Germinal center (tissue), 1 donor: Measurements from ENCODE around the gene KLC1.
"Not testable (repeated sequence)": the region's sequence is repeated elsewhere in the genome, so short reads cannot be mapped to it uniquely, and the experiment has no call there.

ENCODE experiments used
- DNase-seq: peaks from one replicate; pipeline ENCODE4 v3.0.0; 2012; ENCODE audit warnings: mixed read lengths, low spot score

Gene KLC1

DNA sequence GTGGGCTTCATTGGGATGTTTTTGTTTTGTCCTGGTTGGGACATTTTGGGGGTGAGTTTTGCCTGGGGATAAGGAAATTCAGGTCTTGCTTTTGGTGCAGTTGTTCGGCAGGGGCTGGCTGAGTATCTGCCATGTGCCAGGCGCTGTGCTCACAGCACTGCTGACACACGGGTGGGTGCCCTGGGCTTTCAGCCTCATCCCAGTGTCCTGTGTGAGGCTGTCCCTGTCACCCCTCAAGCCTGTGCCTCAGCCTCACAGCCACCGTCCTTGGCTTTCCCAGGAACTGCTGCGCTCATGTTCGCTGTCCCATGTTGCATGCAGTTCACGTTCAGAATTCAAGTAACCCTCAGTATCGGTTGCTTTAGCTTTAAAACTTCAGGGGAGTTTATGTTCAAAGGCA, 61.3 kb downstream of the KLC1 start:
- DNase-seq: no peak

DNA sequence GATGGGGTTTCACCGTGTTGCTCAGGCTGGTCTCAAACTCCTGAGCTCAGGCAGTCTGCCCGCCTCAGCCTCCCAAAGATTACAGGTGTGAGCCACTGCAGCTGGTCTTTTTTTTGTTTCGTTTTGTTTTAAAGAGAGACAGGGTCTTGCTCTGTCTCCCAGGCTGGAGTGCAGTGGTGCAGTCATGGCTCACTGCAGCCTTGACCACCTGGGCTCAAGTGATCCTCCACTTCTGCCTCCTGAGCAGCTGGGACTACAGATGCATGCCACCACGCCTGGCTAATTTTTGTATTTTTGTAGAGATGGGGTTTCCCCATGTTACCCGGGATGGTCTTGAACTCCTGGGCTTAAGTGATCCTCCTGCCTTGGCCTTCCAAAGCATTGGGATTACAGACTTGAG, 62.6 kb downstream of the KLC1 start:
- not testable (repeated sequence) for DNase-seq

DNA sequence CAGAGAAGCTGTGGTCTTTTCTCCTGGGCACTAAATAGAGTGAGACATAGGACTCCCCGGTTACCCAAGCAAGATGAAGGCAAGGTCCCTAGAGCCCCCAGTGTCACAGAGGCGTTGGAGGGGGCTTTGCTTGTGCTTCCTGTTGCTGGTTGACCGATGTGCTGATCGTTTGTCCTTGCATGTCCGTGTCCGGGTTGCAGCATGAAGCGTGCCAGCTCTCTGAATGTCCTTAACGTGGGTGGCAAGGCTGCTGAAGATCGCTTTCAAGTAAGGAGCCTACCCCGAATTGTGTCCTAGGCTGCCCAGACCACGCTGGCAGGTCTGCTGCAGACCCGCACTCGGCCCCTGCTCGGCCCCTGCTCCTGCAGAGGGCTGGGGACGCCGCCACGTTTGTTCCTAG, 63.1 kb downstream of the KLC1 start:
- DNase-seq: peak; percentile 43

DNA sequence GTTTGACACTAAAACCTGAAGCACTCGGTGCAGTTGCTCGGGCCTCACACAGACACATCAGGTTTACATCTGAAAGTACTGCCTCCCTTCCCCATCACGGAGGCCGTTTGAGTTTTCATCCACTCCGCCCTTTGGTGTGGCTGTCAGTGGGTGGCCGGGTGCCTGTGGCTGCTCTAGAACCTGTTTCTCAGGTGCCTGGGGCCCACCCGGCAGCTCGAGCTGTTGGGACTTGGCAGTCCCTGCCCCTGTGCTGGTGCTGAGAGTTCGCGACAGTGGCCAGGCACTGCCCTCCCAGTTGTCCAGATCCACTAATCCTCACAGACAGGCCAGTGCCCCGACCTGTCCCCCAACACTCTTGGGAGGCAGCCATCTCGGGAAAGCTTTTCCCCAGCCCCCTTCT, 63.9 kb downstream of the KLC1 start:
- DNase-seq: no peak

DNA sequence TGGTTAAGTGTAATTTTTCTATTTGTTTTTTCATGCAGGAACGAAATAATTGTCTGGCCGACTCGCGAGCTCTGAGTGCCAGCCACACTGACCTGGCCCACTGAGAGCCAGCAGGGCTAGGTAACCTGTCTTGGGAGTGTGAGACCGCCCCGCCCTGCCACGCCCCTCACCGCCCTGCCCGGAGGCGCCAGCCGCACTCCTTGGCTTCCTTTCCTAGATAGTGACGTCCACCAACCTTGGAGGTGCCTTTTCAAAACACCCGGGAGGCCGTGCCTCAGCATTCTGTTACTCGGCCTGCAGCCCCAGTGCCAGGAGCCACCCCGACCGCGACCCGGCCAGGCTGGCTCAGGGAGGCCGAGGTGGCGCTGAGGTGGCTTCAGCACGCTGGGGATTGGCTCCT, 64.5 kb downstream of the KLC1 start:
- no peak for DNase-seq

DNA sequence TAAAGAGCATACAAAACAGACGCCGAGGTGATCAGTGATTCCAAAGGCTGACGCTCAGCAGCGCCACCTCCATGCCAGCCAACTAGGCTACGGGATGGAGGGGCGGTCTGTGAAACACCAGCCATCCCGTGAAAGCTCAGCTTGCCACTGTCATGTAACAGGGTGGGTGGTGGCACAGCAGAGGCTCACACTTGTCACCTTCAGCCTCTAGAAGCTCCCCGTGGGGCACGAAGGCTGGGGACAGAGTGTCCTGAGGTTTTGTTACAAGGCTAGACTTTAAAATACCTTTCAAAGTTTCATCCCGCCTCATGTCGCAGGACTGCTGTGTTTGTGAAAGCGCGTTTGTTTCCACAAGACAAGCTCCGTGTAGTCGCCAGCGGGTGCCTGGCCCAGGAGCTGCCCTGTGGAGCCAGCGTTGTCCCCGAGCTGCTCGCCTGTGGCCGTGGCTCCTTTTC, 65.6 kb downstream of the KLC1 start:
- DNase-seq: no peak

DNA sequence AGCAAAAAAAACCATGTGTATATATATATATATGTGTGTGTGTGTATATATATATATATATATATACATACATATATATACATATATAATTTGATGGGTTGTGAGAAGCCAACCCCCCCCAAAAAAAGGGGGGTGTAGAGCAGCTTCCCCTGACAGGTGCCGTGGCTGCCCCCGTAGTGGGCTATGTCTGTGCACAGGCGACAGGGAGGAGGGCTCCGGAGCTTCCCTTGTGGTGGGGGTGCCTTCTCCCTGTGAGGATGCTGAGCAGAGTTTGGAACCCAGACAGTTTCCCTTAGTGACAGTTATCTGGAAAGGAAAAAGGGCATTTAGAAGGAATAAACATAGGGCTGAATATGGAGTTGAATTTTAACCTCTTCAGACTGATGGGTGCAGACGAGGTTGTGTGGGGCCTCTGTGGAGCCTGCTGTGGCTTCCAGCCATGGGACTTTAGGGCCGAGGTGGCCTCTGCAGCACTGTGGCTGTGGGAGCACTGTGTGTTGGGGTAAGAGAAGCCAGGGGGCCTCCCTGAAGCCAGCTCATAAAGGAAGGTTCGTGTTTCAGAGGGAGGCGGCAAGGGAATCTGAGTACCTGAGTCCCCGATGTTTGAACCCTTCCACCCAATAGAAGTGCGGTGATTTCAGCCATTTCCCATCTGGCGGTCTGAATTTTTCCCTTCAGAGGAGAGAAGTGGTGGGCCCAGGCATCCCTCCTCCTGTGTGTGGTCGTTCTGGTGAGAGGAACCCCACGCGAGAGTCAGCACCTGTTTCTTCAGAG, 66.5 kb downstream of the KLC1 start:
- no peak for DNase-seq

DNA sequence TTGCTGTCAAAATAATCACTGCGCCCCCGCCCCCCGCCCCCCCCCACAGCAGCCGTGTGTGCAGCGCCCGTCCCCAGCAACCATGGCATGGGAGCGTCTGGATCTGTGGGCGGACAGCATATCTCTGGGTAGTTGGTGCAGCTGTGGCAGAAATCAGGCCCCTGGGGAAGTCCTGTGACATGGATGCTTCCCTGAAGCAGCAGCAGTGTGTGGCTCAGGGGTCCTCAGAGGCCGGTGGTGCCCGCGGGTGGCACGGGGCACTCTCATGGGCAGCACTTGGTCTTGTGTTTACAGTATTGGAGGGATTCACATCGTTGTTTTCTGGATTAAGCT, 67.0 kb downstream of the KLC1 start:
- no peak for DNase-seq

DNA sequence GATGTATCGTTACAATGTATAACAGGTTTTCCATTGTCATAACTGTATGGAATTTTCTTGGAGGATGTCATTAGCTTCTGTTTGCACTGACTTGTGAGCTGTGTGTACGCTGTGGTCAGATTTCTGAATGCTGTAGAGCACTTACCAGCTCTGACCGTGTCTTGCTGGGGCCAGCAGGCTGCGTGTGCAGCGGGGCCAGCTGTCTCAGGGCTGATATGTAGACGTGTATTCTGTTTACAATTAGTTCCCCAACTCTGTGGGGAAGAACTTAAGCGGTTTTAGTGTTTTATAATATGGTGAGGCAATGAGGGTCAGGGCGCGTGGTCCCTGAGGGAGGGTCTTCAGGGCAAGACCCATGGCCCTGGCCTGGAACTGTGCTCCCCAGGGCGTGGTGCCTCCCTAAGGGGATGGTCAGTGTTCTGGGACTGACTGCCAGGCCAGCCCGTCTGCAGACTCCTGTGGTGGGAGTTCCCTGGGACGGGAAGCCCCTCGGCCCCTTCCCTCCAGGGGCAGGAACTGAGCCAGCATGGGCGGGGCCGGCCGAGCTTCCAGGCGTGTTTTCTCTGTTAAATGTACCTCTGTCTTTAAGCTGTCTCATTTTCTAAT, 67.6 kb downstream of the KLC1 start:
- no peak for DNase-seq

DNA sequence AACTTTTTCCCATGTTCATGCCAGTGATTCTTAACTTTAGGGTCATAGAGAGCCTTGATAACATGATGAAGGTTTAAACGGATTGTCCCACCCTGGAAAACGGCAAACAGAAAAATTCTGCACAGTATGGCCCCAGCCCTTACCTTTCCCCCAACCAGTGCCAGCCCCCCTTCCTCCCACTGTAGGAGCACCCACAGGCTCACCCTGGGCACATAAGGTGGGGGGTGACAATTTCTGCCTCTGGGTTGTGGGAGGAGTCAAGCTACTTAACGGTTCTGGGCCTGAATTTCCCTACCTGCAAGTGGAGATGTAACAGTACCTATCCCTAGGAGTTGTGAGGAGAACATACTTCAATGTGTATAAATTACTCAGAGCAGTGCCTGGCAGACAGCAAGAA, 68.2 kb downstream of the KLC1 start:
- no peak for DNase-seq

DNA sequence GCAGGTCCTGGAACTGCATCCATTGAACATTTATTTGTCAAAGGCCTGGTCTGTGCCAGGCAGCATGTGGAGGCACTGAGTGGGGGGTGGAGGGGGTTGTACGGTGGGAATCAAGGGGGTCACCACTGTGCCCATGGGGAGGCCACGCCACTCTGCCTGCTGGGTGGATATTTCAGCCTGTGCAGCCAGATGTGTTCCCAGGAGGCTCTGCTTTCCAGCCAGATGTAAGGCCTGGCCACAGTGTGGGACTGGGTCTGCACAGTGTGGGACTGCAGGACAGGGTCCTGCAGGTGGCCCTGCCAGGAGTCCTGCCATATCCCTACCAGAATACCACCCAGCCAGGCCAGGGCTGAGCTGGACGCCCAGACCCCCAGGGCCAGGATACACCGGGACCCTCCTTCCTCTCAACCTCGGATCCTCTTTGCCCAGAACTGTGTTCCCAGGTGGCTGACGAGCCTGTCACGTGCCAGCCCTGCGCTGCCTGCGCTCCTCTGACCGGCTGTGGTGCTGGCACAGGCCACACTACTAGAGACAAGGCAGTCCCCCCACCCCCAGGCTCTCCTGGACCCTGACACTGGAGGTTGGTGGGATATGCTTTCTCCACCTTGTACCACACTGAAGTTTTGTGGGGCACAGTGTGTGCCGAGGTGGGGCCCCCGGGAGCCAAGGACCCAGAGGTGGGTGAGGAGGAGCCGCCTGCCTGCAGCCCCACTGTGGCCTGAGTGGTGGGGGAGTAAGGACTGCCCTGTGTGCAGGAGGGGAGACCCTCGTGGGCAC, 68.8 kb downstream of the KLC1 start:
- no peak for DNase-seq

DNA sequence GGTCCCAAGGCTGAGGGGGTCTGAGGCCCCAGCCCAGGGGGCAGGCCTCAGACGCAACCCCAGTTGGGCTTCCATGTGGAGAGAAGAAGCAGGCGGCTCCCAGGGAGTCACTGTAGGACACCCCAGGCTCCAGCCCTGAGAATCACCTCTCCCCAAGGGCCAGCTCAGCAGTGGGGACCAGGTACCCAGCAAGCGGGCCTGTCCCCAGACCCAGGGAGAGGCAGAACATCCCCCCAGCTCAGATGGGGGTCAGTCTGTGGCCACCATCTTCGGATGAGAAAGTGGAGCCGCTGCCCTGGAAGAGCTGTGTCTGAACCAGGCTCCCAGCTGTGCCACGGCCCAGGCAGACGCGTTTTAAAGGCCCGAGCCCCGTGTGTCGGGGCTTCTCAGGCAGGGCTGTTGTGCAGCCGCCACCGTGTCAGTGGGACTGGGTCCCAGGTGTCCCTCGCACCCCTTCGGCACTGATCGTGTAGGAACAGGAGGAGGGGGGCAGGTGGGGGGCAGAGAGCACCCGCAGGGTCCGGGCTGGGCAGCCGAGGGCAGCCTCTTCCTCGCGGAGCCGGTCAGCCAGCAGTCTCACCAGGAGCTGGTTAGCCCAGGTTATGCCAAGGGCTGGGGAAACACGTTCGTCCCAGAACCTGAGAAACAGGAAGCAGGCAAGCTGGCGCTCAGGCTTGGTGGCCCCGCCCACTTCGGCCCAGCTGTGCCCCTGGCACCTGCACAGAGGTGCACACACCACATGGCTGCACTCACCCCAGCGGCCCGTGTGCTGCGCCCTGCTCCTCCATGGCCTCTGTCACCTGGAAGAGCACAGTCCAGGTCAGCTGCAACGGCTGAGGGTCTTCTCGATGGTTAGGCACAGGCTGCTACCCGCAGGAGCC, 69.6 kb downstream of the KLC1 start:
- peak; percentile 88 for DNase-seq

DNA sequence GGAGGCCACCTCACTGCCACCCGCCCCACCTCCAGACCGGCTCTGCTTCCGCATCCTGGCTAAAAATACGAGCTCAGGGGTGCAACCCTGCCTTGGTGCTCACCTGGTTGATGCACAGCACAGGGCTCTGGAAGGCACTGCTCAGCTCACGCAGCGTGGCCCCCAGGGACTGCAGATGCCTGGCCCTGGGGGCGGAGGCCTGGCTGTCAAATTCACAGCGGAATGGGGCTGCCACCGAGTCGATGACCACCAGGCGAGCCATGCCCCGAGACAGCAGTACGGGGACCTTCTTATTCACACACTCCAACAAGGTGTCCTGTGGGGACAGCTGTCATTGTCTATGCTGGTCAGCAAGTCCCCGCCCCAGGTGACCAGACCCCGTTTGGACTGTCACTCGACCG, 70.2 kb downstream of the KLC1 start:
- DNase-seq: no peak

DNA sequence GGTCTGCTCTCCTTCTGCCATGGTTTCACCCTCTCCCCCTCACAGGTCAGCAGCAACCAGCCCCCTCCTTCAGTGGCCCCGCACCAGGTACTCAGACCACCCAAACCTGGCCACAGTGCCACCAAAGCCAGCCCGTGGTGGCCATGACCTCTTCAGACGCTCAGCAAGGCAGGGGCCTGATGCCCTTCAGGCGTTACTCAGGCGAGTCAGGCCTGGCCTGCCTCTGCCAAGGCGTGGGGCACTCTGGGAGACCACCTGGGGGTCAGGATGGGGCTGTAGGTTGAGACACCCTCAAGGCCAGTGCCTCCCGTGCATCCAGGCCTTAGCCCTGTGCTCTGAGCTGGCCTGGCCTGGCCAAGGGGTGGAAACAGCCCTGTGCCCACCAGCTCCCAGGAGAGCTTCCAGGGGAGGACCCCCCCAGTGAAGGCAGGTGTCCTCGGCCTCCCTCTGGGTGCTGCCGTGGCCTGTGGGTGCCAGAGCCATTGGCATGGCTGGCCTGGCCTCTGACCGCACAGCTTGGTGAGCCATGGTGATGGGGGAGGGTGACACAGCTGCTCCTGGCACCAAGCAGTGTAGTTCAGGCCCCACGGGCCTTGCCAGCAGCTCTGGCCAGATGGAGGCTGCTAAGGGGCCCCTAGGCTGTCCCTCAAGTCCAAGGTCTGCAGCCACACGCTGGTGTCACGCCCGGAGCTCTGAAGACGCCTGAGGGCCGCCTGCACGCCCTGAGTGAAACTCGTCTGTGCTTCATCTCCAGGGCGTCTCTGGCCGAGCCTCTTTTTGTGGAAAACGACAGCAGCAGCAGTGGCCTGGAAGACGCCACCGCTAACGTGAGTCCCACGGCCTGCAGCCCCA, 71.1 kb downstream of the KLC1 start:
- DNase-seq: no peak

DNA sequence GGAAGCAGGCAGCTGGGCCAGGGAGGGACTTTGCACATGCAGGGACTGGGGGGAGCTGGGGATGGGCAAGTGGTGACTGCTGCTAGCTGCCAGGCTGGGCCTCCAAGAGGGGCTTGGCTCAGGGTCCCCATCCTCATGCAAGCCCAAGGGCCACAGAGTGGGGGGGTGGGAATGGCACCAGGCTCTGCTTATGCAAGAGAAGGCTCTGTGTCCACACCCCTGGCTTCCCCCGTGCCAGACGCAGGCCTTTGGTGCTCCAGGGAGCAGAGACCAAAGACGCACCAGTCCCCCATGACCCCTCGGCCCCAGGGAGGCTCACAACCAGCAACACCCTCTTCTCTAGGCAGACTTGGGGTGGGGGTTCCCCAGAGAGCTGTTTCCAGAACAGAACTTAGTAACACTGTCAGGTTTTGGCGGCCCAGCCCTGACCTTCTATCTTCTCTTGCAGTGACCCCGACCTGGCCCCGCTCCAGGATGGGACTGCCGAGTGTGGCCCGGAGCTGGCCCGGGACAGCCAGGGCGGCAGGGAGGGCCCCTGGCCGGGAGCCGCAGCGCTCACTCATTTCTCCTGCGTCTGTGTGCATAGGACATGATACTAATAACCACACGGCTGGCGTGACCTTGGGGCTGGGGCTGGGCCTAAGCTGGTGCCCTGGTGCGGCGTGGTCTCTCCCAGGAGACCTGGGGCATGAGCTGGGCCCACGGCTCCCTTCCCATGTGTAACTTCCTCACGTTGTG, 71.9 kb downstream of the KLC1 start:
- DNase-seq: no peak

DNA sequence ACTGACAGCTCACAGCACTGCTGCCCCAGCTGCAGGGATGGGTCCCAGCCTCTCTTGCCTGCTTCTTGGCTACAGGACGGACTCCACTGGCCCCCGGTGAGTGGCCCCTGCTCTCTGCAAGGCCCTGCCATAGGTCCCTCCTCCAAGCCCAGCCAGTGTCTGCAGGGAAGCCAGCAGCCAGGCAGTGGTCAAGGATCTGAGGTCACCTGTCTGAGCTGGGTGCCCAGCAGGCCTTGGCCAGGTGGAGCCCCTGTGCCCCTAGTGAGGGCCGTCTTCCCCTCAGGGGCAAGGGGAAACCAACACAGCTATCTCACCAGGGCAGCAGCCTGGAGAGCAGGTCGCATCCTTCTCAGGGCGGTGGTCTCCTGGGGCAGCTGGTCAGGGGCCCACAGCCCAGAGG, 73.1 kb downstream of the KLC1 start:
- no peak for DNase-seq

DNA sequence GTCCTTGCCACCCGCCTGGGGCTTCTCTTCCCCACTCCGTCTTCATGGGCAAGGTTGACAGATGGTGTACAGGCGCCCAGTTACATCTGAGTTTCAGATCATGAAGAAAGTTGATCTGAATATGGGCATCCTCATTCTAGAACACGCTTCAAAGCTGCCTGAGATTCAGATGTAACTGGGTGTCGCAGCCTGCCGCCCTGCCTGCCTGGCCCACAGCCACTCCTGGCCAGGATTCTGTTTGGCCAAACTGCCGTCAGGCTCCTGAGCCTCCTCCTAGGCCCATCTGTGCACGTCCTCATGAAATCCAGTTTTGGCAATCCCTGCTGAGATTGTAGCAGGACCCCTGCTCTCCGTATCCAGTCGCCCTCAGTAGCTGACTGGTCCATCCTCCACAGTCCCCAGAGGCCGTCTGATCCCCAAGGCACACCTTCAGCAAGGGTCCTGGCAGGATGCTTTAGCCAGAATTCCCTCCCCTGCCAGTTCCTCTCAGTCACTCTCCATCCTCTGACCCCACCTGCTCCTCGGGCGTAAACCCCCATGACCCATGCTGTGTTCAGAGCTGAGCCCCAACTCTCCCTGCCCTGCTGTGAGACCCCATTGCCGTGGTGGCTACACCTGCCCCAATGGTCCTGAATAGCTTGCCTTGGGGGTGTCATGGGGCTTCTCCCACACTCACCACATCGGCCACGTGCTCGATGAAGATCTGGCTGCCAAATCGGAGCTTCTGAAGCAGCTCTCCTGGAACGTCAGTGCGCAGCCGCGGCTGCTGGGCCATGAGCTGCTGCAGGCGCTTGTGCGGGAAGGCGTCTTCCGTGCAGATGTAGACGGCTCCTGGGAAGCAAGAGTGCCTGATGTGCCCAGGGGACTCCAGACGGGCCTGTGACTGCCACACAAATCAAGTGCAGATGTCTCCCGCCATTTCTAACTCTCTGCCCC, 73.8 kb downstream of the KLC1 start:
- no peak for DNase-seq

DNA sequence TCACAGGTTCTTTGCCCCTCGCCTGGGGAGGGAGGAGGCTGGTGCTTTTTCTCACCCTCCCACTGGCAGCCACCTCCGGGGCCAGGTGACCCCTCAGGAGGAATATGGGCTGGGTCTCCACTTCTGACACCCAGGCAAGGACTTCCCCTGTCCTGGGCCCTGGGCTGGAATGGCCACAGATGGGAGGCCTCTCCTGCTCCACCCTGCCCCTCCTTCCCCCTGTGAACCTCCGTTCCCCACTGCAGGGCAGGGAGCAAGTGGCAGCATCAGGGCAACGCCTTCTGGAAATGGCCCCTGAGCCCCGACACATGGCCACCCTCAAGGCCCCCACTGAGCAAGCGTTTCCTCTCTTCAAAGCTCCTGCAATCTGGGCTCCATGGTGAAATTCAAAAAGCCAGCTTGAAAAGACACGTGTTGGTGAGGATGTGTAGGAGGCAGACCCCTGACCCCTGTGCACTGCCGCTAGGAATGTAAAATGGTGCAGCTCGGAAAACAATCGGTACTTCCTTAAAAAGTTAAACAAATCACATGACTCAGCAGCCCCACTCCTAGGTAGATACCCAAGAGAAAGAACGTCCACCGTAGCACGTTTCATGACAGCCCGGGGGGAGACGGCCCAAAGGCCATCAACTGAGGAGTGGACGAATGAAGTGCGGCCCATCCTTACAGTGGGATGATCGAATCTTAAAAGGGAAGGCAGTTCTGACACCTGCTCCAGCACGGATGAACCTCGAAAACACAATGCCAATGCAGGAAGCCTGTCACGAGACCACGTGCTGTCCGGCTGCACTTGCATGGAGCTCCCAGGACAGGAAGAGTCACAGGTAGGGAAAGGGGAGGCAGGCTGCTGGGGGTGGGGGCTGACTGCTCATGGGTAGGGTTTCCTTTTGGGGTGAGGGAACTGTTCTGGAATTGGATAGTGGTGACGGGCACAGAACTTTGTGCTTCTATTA, 74.7 kb downstream of the KLC1 start:
- no peak for DNase-seq
